ENCODE results near the gene PCDHA7. TPM values are rescaled to one million over a fixed set of nuclear protein-coding genes. Genes with fewer than 3 reads are reported as not detected.
"Not testable (repeated sequence)": the region's sequence is repeated elsewhere in the genome, so short reads cannot be mapped to it uniquely, and the experiment has no call there.

PCDHA7 gene
- not detected for total RNA-seq

GRCh38 chr5:140833993-140834392, at the start of gene PCDHA7:
Gene PCDHA7 (plus strand): TSS chr5:140834269. CDS start chr5:140834384, 115 bp downstream.
- intact Hi-C loops (cut with micrococcal nuclease): no loop called here
- CTCF ChIA-PET: no interaction called here

GRCh38 chr5:140785905-140786686, 48.0 kb upstream of the PCDHA7 start, which contains the start of gene PCDHA1:
Gene PCDHA1 (plus strand): TSS chr5:140786140.
- peaks cover 19% of the 10 kb centered on the region for H3K27me3 Mint-ChIP-seq
- peaks cover 17% of the 10 kb centered on the region for H3K36me3 Mint-ChIP-seq (ENCODE audit: low read depth)
- ChIA-PET POLR2A (no interaction called here), CTCF (interaction anchor here (0.7 to 1.6 kb wide), 8 partner anchors 9 to 177 kb away, joined by 3 to 5 read pairs (median 3); partner anchors contain the start of gene PCDHA4)
- H3K9me3 Mint-ChIP-seq: peaks cover 35% of the 10 kb centered on the region
- no peak within 1 kb of the TSS for H3K27ac Mint-ChIP-seq
- TF ChIP-seq CTCF (IDR thresholded peaks at IDR 0.05): no peak
- H3K4me1 Mint-ChIP-seq (ENCODE audit: low read depth): no peaks in the 10 kb centered on the region
- H3K4me3 Mint-ChIP-seq: no peak within 1 kb of the TSS
- no peak for DNase-seq
- intact Hi-C loops (cut with micrococcal nuclease): no loop called here
- ATAC-seq: no peak

More at GRCh38 chr5:140833993-140834392, at the start of gene PCDHA7:
- ATAC-seq (no peak), DNase-seq (no peak)
- POLR2A ChIA-PET: no interaction called here
- no peaks in the 10 kb centered on the region for H3K4me1 Mint-ChIP-seq (ENCODE audit: low read depth)
- H3K4me3 Mint-ChIP-seq: no peak within 1 kb of the TSS
- H3K9me3 Mint-ChIP-seq: peaks cover 22% of the 10 kb centered on the region
- no peak within 1 kb of the TSS for H3K27ac Mint-ChIP-seq
- H3K27me3 Mint-ChIP-seq: peaks cover 34% of the 10 kb centered on the region
- H3K36me3 Mint-ChIP-seq (ENCODE audit: low read depth): peaks cover 5% of the 10 kb centered on the region
- TF ChIP-seq CTCF (IDR thresholded peaks at IDR 0.05): no peak

- POLR2A ChIA-PET; intact Hi-C loops (cut with micrococcal nuclease): not testable (repeated sequence)
- CTCF ChIA-PET: interaction anchor here (1.6 kb wide), 1 partner anchor 8 kb away, joined by 5 read pairs; no protein-coding TSS in a partner anchor
Observed at GRCh38 chr5:140787422-140787821, 46.6 kb upstream of the PCDHA7 start.

GRCh38 chr5:140787849-140788504, 46.1 kb upstream of the PCDHA7 start:
- POLR2A ChIA-PET; ATAC-seq; CTCF ChIA-PET; intact Hi-C loops (cut with micrococcal nuclease); H3K27ac Mint-ChIP-seq; H3K4me1 Mint-ChIP-seq (ENCODE audit: low read depth); DNase-seq; H3K4me3 Mint-ChIP-seq: not testable (repeated sequence)
- peaks cover 25% of the 10 kb centered on the region for H3K9me3 Mint-ChIP-seq
- peaks cover 24% of the 10 kb centered on the region for H3K27me3 Mint-ChIP-seq
- H3K36me3 Mint-ChIP-seq (ENCODE audit: low read depth): peaks cover 14% of the 10 kb centered on the region

More at GRCh38 chr5:140787422-140787821, 46.6 kb upstream of the PCDHA7 start:
- ATAC-seq; H3K4me3 Mint-ChIP-seq; H3K27ac Mint-ChIP-seq; H3K4me1 Mint-ChIP-seq (ENCODE audit: low read depth); DNase-seq: not testable (repeated sequence)
- Mint-ChIP-seq H3K9me3 (peaks cover 28% of the 10 kb centered on the region), H3K36me3 (ENCODE audit: low read depth) (peaks cover 14% of the 10 kb centered on the region), H3K27me3 (peaks cover 21% of the 10 kb centered on the region)

- ATAC-seq (no peak), DNase-seq (no peak)
- intact Hi-C loops (cut with micrococcal nuclease): no loop called here
- ChIA-PET CTCF (no interaction called here), POLR2A (no interaction called here)
- Mint-ChIP-seq H3K27me3 (peaks cover 29% of the 10 kb centered on the region), H3K4me1 (ENCODE audit: low read depth) (no peaks in the 10 kb centered on the region), H3K9me3 (peaks cover 31% of the 10 kb centered on the region), H3K36me3 (ENCODE audit: low read depth) (peaks cover 16% of the 10 kb centered on the region), H3K27ac (no peak overlapping the region), H3K4me3 (no peak overlapping the region)
- no peak for TF ChIP-seq CTCF (IDR thresholded peaks at IDR 0.05)
Observed at GRCh38 chr5:140791089-140791488, 43.0 kb upstream of the PCDHA7 start.

Measured in activated CD8-positive, alpha-beta T cell treated with anti-CD3 and anti-CD28 coated beads for 36 hours (primary cell).